ENCODE results near the gene LRRC17.

DNA sequence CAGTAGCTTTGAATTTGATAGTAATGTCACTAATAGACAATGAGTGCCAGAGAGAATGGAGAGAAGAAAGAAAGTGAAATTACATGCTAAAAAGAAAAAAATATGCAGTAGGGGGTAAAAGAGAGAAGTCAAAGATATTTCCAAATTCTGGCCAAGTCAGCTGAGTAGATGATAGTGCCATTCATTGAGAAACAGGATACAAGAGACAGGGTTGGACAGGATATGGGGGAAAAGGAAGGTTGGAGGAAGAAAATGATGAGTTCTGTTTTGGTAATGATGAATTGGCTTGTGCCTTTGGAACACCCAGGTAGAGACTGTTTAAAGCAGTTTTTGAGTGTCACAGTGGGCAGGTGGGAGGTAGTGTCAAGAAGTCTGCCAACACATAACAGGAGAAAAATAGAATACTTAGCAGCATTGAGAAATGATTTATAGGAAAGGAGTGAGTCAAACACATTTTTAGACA lies 78.3 kb downstream of the LRRC17 start:
- TF ChIP-seq, protein P1, sequence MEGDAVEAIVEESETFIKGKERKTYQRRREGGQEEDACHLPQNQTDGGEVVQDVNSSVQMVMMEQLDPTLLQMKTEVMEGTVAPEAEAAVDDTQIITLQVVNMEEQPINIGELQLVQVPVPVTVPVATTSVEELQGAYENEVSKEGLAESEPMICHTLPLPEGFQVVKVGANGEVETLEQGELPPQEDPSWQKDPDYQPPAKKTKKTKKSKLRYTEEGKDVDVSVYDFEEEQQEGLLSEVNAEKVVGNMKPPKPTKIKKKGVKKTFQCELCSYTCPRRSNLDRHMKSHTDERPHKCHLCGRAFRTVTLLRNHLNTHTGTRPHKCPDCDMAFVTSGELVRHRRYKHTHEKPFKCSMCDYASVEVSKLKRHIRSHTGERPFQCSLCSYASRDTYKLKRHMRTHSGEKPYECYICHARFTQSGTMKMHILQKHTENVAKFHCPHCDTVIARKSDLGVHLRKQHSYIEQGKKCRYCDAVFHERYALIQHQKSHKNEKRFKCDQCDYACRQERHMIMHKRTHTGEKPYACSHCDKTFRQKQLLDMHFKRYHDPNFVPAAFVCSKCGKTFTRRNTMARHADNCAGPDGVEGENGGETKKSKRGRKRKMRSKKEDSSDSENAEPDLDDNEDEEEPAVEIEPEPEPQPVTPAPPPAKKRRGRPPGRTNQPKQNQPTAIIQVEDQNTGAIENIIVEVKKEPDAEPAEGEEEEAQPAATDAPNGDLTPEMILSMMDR (conservative IDR thresholded peaks at IDR 0.05), result no peak
- TF ChIP-seq EZH2 (IDR thresholded peaks at IDR 0.05; ENCODE audit: low read depth), result no peak
